GM03348 (cell line): ENCODE measurements around the gene TCEAL8.
A peak's percentile ranks its signal among the peaks of the same experiment; 100 is the strongest.

Experiments used
- DNase-seq: peaks from one replicate; pipeline ENCODE4 v3.0.0; 2012; ENCODE audit warnings: low spot score

Gene TCEAL8

DNA sequence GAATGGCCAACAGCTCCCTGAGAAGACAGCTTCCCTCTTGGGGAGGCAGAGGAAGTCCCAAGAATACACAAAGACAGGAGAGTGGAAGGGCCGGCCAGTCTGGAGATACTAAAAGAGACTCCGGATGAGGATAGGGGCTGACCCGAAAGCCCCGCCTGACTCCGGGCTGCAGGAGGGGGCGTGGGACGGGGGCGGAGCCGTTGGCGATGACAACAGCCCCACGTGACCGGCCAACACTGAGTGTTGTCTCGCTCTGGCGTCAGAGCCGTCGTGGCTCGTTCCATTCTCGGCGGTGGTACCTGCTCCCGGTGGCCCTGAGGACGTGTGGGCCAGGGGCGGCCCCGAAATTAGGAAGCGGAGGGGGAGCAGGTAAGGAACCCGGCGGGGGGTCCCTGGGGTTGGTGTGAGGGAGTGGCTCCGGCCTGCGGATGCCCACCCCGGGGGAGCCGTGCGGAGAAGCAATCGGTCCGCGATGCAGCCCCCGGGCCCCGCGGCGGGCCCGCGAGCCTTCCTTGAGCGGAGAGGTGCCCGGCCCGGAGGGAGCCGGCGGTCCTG lies 40.0 kb downstream of the TCEAL8 start, which contains the start of gene BEX4:
Gene BEX4, plus strand, starts transcription at position 239 of the 555 bp plus-strand sequence. CDS start 1,046 bp downstream, outside the sequence.
- peak; percentile 80 for DNase-seq

DNA sequence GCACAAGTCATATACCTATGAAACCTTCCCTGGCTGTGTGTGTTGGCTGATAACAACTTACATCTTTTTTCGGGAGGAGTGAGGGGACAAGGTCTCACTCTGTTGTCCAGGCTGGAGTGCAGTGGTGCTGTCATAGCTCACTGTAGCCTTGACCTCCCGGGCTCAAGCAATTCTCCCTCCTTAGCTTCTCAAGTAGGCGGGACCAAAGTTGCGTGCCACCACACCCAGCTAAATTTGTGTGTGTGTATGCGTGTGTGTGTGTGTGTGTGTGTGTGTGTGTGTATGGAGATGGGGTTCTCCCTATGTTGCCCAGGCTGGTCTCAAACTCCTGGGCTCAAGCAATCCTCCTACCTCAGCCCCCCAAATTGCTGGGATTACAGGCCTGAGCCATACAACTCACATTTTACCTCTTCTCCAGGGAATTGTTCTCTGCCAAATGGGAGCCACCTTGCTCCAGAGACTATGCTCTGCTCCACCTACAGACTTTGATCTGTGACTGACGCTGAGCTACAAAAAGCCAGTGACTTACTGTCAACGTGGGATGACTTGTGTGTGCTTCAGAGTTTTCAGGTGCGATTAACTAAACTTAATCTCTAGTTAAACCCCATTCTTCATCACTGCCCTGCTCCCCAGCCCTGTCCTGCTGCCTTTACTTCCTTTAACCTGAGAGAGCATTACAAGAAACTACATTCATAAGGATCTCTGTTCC lies 42.1 kb downstream of the TCEAL8 start:
- DNase-seq, result no peak

DNA sequence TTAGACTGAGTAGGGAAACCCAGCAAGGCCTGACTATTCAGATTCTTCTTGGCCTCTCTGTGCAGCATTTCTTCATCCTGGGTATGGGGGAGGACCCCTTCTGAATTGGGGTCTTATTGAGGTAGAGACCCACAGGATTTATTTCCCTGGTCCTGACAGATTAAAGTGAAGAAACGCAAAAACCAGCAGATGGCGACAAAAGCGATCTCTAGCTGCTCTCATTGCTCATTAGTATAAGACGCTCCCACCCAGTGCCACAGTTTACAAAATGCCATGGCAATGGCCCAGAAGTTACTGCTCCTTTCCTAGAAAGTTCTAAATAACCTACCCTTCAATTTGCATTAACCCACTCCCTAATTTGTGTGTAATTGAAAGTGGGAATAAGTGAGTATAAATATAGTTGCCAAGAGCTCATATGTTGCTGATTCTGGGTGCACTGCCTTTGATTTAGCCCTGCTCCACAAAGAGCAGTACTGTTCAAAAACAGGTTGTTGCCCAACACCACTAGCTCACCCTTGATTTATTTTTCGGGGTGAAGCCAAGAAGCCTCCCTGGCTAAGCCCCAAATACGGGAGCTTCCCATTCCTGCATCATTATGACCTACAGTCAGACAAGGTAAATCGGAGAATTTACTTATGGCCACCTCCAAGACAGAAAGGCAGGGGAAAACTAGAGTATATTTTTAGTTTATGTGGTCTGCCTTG lies 43.8 kb downstream of the TCEAL8 start:
- peak; percentile 38 for DNase-seq

DNA sequence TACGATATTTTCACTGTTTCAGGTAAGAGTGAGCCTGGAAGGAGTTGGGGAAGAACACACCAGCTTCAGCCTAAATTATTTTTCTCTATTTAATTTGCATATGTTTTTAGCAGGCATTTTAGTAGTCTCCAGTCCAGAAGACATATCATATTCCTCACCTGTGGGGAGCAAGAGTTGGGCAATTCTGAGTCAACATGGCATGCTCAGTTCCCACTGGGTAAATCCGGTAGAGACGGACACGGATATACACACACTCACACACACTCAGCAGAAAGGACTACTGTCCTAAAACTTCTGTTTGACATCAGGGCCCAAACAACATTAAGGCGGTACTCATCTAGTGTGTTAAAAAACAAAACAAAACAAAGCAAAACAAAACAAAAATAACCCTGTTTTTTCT lies 44.9 kb downstream of the TCEAL8 start:
- DNase-seq, result no peak
